ENCODE measurements around the gene LPP.

Gene LPP

DNA sequence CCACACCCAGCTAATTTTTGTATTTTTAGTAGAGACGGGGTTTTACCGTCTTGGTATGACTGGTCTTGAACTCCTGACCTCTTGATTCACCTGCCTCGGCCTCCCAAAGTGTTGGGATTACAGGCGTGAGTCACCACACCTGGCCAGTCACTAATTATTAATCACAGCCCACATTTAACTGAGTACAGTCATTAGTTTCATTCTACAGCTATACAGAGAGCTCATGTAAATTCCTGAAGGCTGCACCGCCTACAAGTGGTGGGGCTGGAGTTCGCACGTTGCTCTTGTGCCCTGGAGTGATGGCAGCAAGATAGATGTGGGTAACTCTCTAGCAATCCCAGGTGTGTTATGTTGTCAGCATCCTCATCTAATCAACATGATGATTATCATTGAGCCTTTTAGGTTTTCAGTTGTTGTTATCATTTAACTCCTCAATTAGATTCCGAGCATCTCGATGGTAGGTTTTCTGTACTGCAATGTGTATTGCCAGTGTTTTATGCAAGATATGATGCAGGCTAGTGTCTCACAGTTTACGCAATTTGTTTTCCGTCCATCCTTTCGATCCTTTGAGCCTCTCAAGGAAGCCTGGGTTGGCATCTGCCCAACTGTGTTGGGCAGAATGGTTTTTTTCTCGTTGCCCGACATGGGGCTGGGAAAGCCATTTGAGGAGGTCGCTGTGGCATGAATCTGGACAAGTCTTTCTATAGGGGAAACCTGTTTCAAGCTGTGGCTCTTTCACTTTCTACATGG, 216.3 kb downstream of the LPP start:
- DNase-seq: no peak

- DNase-seq: no peak
Measured at GRCh38 chr3:188378786-188379185, 224.8 kb downstream of the LPP start.

DNA sequence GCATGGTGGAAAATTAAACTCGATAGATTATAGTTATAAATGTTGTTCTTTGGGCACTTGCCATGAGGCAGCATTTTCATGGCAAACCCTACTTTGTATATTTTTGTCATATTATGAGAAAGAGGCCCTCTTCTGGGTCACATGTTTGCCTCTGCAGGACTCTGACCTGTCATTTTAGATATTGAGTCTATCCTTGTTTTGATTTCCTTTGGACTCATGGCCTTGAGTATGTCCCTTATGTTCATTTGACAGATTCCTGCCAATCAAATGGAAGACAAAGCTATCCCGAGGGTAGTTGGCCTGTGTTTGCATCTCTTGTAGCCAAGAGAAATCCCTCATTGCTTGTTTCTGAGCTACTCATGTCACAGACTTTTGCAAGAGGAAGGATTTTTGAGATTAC, 226.3 kb downstream of the LPP start:
- no peak for DNase-seq

DNA sequence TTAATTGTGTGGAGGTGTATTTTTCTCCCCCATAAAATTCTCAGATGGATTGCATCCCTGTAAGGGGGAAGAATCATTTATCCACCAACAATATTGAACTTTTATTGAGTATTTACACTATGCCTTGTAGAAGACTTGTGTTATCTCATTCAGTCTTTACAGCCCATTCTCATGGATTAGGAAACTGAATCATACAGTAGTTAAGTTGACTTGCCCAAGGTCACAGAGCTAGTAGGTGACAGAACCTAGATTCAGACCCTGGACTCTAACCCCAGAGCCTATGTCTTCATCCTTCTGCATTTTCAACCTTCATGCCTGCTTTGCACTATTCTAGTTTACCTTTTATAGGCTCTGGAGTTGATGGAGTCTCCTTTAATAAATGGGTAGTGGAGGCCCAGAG, 226.8 kb downstream of the LPP start:
- DNase-seq: no peak

DNA sequence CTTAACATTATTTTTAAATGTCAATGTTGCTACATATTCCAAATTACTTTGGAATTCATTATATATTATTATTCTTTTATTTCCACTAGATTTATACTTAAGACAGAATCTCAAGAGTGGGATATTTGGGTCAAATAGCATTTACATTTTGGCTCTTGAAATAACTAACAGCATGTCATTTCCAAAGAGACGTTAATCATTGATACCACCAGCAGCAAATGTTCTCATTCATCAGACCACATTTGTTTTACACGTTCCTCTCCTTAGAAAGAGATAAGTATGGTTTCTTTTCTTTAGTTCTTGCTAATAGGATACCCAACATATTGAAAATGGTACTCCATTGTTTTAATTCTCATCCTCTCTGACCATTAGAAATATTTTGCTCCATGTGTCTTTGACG, 229.8 kb downstream of the LPP start:
- DNase-seq: no peak

GRCh38 chr3:188385295-188385694, 231.3 kb downstream of the LPP start:
- no peak for DNase-seq

DNA sequence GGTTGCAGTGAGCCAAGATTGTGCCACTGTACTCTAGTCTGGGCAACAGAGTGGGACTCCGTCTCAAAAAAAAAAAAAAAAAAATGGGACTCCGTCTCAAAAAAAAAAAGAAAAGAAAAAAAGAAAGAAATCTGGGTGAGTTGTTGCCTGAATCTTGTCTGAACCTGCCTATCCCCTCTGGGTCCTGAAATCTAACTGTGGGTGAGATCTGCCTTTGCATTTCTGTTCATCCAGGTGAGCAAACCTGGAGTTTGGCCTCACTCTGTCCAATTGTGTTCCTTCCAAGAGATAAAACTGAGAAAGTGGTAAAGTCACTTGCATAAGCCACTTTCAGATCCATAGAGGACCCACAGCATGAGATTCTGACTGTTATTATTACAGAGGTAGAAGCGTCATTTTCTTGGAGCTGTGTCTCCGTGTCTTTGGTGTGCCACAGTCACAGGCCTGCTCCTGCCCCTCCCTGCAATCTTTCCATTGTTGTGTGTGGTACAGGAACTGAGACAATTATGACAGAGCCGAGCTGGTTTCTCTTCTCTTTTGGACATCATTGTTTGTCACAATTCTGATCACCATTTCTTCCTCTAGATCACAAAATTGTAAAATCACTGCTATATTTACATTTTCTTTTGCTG, 235.9 kb downstream of the LPP start:
- DNase-seq: no peak

- no peak for DNase-seq
Measured at GRCh38 chr3:188390343-188390718, 236.4 kb downstream of the LPP start.

GRCh38 chr3:188390775-188391443, 237.0 kb downstream of the LPP start:
- DNase-seq: no peak

DNA sequence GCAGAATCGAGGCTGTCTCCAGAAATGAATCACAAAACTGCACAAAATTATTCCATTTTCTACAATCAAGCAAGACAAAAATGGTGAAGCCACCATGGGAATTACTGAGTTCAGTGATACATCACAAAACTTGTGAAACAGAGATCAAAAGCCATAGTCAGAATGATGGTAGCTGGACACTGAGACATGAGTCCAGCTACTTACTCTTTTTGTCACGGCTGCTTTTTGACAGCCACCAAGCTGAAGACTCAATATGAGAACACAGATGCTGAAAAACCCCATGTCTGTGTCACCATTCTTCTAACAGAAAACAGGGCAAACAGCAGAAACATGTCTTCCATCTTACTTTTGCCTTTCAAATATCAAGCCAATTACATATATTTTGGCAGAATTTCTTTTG, 237.6 kb downstream of the LPP start:
- no peak for DNase-seq

DNA sequence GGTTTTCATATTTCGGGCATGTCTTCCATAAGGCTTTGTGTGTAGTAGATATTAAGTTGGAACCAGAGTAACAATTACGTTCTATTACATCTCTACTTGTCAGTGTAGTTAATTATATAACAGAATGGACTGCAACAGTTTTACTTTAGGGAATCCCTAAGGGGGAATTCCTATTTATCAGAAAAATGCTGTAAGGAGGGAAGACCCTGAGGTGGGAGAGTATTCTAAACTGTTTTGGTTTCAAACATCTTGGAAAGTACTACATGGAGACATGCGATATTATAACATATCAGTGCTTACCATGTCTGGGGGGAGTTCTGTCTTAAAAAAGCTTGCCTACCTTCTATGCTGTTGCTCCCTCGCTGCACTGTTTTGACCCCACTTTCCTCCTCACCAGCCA, 238.1 kb downstream of the LPP start:
- no peak for DNase-seq

GRCh38 chr3:188394623-188395022, 240.7 kb downstream of the LPP start:
- DNase-seq: no peak

DNA sequence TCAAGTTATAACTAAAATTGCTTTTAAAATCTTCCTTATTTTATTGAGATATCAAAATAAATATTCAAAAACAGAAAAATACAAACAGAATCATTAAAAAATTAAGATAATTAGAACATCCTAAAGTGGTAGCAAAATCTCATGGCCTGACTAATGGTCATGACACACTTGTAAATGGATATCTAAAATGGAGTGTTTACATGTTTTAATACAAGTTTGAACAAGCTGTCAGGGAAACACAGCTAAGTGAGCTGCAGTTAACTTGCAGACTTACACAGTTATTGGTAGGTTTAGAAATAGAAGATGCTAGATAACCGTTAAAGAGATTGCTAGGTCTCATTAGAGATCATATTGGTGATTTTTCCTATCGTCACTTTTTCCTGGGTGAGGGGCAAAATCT, 242.3 kb downstream of the LPP start:
- DNase-seq: no peak

- DNase-seq: no peak
Measured at GRCh38 chr3:188396900-188397299, 242.9 kb downstream of the LPP start.

DNA sequence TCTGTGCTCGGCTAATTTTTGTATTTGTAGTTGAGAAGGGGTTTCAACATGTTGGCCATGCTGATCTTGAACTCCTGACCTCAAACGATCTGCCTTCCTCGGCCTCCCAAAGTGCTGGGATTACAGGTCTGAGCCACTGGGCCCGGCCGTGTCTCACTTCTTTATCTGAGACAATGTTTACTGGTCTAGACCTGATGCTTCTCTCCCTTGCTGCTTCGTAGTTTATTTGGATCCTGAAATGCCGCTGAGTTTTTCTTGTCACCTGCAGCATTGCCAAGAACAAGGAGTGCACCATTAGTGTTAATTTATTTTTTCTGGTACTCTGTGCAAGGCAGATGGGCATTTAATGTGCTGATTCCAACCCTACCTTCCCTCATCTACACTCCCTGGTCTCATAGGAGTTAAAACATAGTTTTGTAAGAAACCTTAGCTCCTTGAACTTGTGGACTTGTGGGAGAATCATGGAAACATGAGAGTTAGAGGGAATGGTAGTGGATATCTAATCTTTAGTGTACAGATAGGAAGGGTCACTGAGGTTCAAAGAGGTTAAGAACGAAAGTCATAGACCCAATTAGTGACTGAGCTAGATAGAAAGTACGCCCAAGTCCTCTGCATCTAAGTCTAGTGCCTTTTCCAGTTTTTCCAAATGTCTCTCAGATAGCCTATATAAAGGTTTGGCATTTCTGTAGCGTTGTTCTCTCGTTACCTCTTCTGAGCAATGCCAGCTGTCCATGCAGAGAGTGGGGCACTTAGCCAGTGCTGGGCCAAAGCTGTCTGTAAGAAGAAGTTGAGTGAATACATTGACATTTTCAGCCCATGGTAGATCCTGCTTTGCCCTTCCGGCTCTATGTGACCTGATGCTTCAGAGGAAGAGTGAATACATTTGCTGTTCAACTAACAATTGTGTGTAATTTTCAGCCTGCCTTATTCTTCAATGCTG, 244.1 kb downstream of the LPP start:
- no peak for DNase-seq

GRCh38 chr3:188400494-188401243, 246.7 kb downstream of the LPP start:
- no peak for DNase-seq

GRCh38 chr3:188401244-188401993, 247.5 kb downstream of the LPP start:
- DNase-seq: no peak

GRCh38 chr3:188402229-188402628, 248.3 kb downstream of the LPP start:
- no peak for DNase-seq

DNA sequence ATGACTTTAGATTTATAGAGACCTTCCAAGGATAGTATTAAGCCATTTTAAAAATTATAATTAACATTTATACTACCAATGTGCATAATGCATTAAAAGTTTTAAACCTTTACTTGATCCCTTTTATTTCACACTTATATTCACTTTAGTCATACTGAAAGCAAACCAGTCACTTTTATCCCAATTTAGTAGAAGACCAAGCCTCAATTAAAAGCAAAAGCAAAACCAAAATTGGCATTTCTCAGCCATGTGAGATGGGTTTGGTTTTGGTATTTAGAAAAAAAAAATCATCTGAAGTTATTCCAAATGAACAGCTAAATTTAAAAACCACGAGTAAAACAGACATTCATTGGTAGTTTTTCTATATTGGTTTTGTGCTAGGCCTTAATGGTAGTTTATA, 249.4 kb downstream of the LPP start:
- no peak for DNase-seq

DNA sequence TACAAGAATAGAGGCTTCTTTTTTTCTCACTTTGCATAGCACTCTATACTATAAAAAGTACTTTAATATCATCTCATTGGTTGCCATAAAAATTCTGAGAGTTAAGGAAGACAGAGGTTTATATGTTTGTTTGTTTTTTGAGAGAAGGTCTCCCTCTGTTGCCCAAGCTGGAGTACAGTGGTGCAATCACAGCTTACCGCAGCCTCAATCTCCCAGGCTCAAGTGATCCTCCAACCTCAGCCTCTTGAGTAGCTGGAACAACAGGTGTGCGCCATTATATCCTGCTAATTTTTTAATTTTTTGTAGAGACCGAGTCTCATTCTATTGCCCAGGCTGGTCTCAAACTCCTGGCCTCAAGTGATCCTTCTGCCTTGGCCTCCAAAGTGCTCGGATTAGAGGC, 250.2 kb downstream of the LPP start:
- no peak for DNase-seq

- DNase-seq: no peak
Measured at GRCh38 chr3:188404701-188405100, 250.7 kb downstream of the LPP start.

All from GF-D8 (cell line).